ENCODE measurements around the gene ADAM22.

- TF ChIP-seq POU2F2 (IDR thresholded peaks at IDR 0.05; ENCODE audit: low read depth, low read length) (no peak), POLR2A (IDR thresholded peaks at IDR 0.05; ENCODE audit: low read depth, low read length) (no peak), POLR2AphosphoS5 (IDR thresholded peaks at IDR 0.05; ENCODE audit: low read depth, low read length) (no peak), PAX5 (IDR thresholded peaks at IDR 0.05; ENCODE audit: insufficient read depth, low read length, severe bottlenecking) (no peak), TAF1 (IDR thresholded peaks at IDR 0.05; ENCODE audit: low read depth, low read length) (no peak)
These were observed 266.7 kb downstream of the ADAM22 start for GRCh38 chr7:88200789-88201188.

Data from GM12891 (cell line).